HepG2 (cell line): ENCODE measurements around the gene CD80.

ENCODE experiments used
- EP300 ChIP-seq, 3 experiments: sonication (generic) in 1 of 3; formaldehyde crosslinking in 1 of 3; IDR thresholded peaks; 2 replicates each; pipeline versions ENCODE4 v1.5.1 to v1.6.1; 2011 to 2020; ENCODE audit warnings: low read depth in 2 of 3, low read length in 2 of 3, borderline replicate concordance in 1 of 3, improper control_type of control experiment in 1 of 3, mild to moderate bottlenecking in 1 of 3, missing genetic modification reagents in 1 of 3, moderate library complexity in 1 of 3
- EZH2 ChIP-seq: conservative IDR thresholded peaks from 2 replicates; pipeline ENCODE4 v1.6.1; 2012; ENCODE audit warnings: mild to moderate bottlenecking, low read depth, low read length, moderate library complexity
- KMT2A ChIP-seq: sonication (generic); formaldehyde crosslinking; IDR thresholded peaks from 2 replicates; pipeline ENCODE4 v1.4.0; 2020; ENCODE audit warnings: missing genetic modification reagents
- MLLT10 ChIP-seq: sonication (generic); formaldehyde crosslinking; IDR thresholded peaks from 2 replicates; pipeline ENCODE4 v1.4.0; 2020; ENCODE audit warnings: missing genetic modification reagents
- RBM22 ChIP-seq: fragments of 200-400 bp; formaldehyde crosslinking; optimal IDR thresholded peaks from 2 replicates; pipeline ENCODE3; 2017; ENCODE audit warnings: mild to moderate bottlenecking, low read length, moderate library complexity
- SMC3 ChIP-seq: IDR thresholded peaks from 2 replicates; pipeline ENCODE4 v1.6.1; 2011; ENCODE audit warnings: low read length, improper control_type of control experiment
- SP2 ChIP-seq: sonication (generic); formaldehyde crosslinking; IDR thresholded peaks from 2 replicates; pipeline ENCODE4 v1.5.1; 2020; ENCODE audit warnings: mild to moderate bottlenecking, missing genetic modification reagents
- ZNF225 ChIP-seq: sonication (generic); formaldehyde crosslinking; IDR thresholded peaks from 2 replicates; pipeline ENCODE4 v1.4.0; 2020; ENCODE audit warnings: mild to moderate bottlenecking, missing genetic modification reagents
- ZNF274 ChIP-seq: sonication (generic); formaldehyde crosslinking; IDR thresholded peaks from 2 replicates; pipeline ENCODE4 v1.5.1; 2020; ENCODE audit warnings: mild to moderate bottlenecking, missing genetic modification reagents
- ZNF382 ChIP-seq: sonication (generic); formaldehyde crosslinking; IDR thresholded peaks from 2 replicates; pipeline ENCODE4 v1.5.0; 2020; ENCODE audit warnings: missing genetic modification reagents, mild to moderate bottlenecking, borderline replicate concordance
- ZNF564 ChIP-seq: sonication (generic); formaldehyde crosslinking; IDR thresholded peaks from 2 replicates; pipeline ENCODE4 v1.8.1; 2023; ENCODE audit warnings: mild to moderate bottlenecking, missing genetic modification reagents
- ZZZ3 ChIP-seq: sonication (generic); formaldehyde crosslinking; IDR thresholded peaks from 2 replicates; pipeline ENCODE4 v1.4.0; 2020; ENCODE audit warnings: missing genetic modification reagents, mild to moderate bottlenecking, borderline replicate concordance
- TF ChIP-seq, protein P1 (sequence below): sonication (generic); formaldehyde crosslinking; IDR thresholded peaks from 2 replicates; pipeline ENCODE4 v1.5.0; 2020; ENCODE audit warnings: mild to moderate bottlenecking, missing genetic modification reagents, moderate library complexity
- TF ChIP-seq, protein P2 (sequence below): sonication (generic); formaldehyde crosslinking; IDR thresholded peaks from 2 replicates; pipeline ENCODE4 v1.8.0; 2022; ENCODE audit warnings: missing genetic modification reagents, low read depth, mild to moderate bottlenecking, borderline replicate concordance

DNA sequence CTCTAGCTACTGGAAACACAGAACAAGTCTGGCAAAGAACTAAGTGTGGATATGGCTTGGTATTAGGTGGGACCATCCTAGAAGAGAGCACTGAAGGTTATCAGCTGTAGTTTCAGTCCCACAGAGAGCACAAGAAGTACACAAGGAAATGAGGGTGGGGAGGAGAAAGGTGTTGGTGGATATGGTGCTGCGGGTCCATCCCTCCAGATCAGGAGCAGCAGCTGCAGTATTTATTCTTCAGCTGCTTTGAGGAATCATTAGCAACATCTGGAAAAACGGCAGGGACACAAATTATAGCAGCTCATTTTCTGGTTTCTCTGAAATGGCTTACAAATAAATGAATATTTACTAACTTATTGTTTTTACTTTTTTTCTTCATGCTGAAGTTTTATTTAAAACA is 29.0 kb downstream of the CD80 start:
- TF ChIP-seq KMT2A (no peak), MLLT10 (CRISPR knock-in tag) (no peak), ZZZ3 (CRISPR knock-in tag) (no peak), ZNF382 (CRISPR knock-in tag) (no peak), EZH2 (no peak), EP300 (IDR thresholded peaks at IDR 0.05; ENCODE audit: low read depth in 2 of 2, low read length in 2 of 2) (no peak), EP300 (CRISPR knock-in tag; IDR thresholded peaks at IDR 0.05; ENCODE audit: borderline replicate concordance) (no peak), ZNF225 (CRISPR knock-in tag) (no peak), ZNF564 (CRISPR knock-in tag) (no peak), RBM22 (no peak), SP2 (CRISPR knock-in tag) (no peak), ZNF274 (CRISPR knock-in tag) (no peak), SMC3 (no peak)
- TF ChIP-seq, protein P1, sequence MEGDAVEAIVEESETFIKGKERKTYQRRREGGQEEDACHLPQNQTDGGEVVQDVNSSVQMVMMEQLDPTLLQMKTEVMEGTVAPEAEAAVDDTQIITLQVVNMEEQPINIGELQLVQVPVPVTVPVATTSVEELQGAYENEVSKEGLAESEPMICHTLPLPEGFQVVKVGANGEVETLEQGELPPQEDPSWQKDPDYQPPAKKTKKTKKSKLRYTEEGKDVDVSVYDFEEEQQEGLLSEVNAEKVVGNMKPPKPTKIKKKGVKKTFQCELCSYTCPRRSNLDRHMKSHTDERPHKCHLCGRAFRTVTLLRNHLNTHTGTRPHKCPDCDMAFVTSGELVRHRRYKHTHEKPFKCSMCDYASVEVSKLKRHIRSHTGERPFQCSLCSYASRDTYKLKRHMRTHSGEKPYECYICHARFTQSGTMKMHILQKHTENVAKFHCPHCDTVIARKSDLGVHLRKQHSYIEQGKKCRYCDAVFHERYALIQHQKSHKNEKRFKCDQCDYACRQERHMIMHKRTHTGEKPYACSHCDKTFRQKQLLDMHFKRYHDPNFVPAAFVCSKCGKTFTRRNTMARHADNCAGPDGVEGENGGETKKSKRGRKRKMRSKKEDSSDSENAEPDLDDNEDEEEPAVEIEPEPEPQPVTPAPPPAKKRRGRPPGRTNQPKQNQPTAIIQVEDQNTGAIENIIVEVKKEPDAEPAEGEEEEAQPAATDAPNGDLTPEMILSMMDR (CRISPR knock-in tag): no peak
- TF ChIP-seq, protein P2, sequence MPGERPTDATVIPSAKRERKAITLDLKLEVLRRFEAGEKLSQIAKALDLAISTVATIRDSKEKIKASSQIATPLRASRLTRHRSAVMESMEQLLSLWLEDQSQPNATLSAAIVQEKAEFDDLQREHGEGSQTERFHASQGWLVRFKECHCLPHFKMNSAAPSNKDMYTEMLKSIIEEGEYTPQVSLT (CRISPR knock-in tag): no peak
